Duodenal mucosa (tissue), 2 donors: Measurements from ENCODE around the gene AP1S3.
"Not testable (repeated sequence)": the region's sequence is repeated elsewhere in the genome, so short reads cannot be mapped to it uniquely, and the experiment has no call there.

Experiments
- H3K27ac ChIP-seq: one replicate; pipeline ENCODE4 v1.7.0; 2013; ENCODE audit warnings: low read depth, low read length
- H3K27me3 ChIP-seq, 2 donors: one replicate each; pipeline ENCODE4 v1.7.0; 2013; ENCODE audit warnings: low read length in 2 of 2, control low read depth in 1 of 2; ENCODE audit not compliant: insufficient read depth in 2 of 2, control insufficient read depth in 1 of 2
- H3K36me3 ChIP-seq, 2 donors: one replicate each; pipeline ENCODE4 v1.7.0; 2013; ENCODE audit warnings: low read length in 2 of 2, control low read depth in 1 of 2; ENCODE audit not compliant: insufficient read depth in 2 of 2, control insufficient read depth in 1 of 2
- H3K4me1 ChIP-seq, 2 donors: one replicate each; pipeline ENCODE4 v1.7.0; 2013; ENCODE audit warnings: low read length in 2 of 2, control low read depth in 1 of 2; ENCODE audit not compliant: insufficient read depth in 2 of 2, control insufficient read depth in 1 of 2
- H3K4me3 ChIP-seq, 2 donors: one replicate each; pipeline ENCODE4 v1.7.0; 2013; ENCODE audit warnings: low read length in 2 of 2, low read depth in 1 of 2
- H3K9ac ChIP-seq, 2 donors: one replicate each; pipeline ENCODE4 v1.7.0; 2013; ENCODE audit warnings: low read length in 2 of 2, low read depth in 1 of 2
- H3K9me3 ChIP-seq, 2 donors: one replicate each; pipeline ENCODE4 v1.7.0; 2013; ENCODE audit warnings: low read length in 2 of 2, control low read depth in 1 of 2; ENCODE audit not compliant: control insufficient read depth in 1 of 2

The AP1S3 gene

DNA sequence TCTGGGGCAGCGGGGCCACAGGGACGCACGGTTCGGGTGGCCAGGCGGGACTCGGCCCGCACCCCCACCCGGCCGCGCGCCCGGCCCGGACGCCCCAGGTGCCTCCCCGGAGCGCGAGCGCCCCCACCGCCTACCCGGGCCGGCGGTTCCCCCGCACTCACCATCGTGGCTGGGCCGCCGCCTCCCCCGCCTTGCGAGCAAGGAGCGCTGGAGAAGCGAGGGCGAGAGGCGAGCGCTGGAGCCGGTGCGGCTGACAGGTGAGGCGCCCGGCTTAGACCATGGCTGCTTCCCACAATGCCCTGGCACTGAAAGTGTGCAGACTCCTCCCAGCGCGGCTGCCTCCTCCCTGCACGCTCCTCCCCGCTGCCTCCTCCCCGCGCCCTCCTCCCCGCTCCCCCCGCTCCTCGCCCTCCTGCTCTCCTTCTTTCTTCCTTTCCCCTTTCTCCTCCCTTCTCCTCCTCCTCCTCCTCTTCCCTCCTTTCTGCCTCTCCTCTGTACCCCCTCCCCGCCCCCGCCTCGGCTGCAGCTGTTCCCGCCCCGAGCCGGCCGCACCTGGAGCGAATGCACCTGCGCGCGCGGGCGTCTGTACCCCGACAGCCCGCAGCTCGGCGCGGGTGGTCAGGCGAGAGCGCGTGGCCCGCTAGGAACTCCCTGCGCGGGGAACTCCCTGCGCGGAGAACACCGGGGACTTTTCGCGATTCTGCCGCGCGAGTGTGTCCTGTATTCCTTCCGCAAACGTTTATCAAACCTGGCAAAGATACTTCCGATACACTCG, at the start of gene AP1S3:
Gene AP1S3 (minus strand): TSS at position 296 of the 775 bp plus-strand sequence. CDS start 132 bp downstream, at position 164.
- H3K27ac ChIP-seq: peak within 1 kb of the TSS; percentile 66
- no peaks in the 10 kb centered on the region for H3K9me3 ChIP-seq
- peak within 1 kb of the TSS; percentile 80 to 89 for H3K4me3 ChIP-seq
- peak within 1 kb of the TSS; percentile 52 to 69 for H3K9ac ChIP-seq
- H3K4me1 ChIP-seq: peaks cover 8 to 9% of the 10 kb centered on the region in 2 donors
- H3K36me3 ChIP-seq: no peaks in the 10 kb centered on the region
- H3K27me3 ChIP-seq: no peaks in the 10 kb centered on the region

DNA sequence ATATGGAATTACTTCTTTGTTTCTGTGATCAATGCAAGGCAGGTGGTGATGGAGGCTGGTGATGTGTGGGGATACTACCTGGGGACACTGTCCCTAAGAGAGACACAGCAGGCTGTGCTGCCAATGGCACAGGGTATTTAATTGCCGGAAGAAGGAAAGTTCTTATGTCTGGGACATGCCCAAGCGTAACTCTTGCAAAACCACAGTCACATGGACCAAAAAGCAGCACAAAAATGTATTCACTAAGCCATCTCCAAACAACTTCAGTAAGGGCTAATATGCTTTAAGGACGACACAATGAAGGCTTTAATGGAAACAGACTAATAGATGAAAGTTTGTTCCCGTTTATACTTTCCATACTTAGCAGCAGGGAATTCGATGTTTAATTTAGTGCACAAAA, 49.7 kb upstream of the AP1S3 start:
- Histone ChIP-seq H3K4me1 (no peaks in the 10 kb centered on the region), H3K9ac (no peak overlapping the region), H3K27me3 (no peaks in the 10 kb centered on the region), H3K36me3 (peaks cover 3 to 47% of the 10 kb centered on the region in 2 donors), H3K9me3 (no peaks in the 10 kb centered on the region), H3K4me3 (no peak overlapping the region), H3K27ac (no peak overlapping the region)

DNA sequence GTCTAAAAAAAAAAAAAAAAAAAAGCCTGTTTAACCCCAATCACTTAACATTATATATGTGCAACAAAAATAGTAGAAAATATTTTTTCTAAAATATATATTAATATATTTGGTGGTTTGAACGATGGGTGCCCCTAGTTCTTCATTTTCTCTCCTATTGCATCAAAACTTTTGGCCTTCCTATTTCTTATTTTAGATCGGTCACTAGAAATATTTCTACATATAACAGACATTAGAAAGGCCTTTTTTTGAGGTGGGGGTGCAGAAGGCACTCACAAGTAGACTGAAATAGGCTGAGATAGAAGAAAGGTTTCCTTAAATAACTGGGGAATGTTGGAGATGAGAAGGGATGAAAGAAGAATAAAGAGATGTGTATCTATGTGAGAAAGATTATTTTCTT, 49.3 kb upstream of the AP1S3 start:
- Histone ChIP-seq H3K4me3 (no peak overlapping the region), H3K9me3 (no peaks in the 10 kb centered on the region), H3K27ac (no peak overlapping the region), H3K4me1 (no peaks in the 10 kb centered on the region), H3K36me3 (peaks cover 3 to 46% of the 10 kb centered on the region in 2 donors), H3K27me3 (no peaks in the 10 kb centered on the region), H3K9ac (no peak overlapping the region)

DNA sequence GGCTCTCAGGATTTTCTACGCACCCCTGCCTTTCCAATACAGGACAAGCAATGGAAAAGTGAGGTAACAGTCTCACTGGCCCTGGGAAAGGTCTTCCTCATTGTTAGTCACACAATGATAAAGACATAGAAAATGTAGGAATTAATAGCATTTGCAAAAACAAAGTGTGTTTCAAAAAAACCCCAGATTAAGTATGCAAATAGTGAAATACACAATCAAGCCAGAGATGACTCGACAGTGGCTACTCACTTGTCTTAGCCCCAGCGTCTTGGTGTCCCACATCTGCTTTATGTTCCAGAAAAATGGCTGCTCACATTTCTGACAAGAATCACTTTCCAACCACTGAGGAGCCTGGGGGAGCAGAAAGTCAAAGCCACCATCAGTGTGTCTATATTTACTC, 47.0 kb upstream of the AP1S3 start:
- H3K4me3 ChIP-seq: no peak overlapping the region
- no peak overlapping the region for H3K9ac ChIP-seq
- peaks cover 6 to 48% of the 10 kb centered on the region in 2 donors for H3K36me3 ChIP-seq
- no peaks in the 10 kb centered on the region for H3K4me1 ChIP-seq
- H3K27me3 ChIP-seq: no peaks in the 10 kb centered on the region
- H3K27ac ChIP-seq: no peak overlapping the region
- H3K9me3 ChIP-seq: no peaks in the 10 kb centered on the region

DNA sequence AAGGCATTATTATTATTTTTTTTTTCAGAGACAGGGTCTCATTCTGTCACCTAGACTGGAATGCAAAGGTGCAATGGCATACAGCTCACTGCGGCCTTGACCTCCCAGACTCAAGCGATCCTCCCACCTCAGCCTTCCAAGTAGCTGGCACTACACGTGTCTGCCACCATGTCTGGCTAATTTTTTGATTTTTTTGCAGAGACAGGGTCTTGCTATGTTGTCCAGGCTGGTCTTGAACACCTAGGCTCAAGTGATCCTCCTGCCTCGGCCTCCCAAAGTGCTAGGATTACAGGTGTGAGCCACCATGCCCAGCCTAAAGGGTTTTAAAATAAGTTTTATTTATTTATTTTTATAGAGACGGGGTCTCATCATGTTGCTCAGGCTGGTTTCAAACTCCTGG, 45.3 kb upstream of the AP1S3 start:
- Histone ChIP-seq H3K27ac (no peak overlapping the region), H3K9me3 (no peaks in the 10 kb centered on the region), H3K9ac (no peak overlapping the region), H3K4me1 (no peaks in the 10 kb centered on the region), H3K36me3 (peaks cover 18 to 59% of the 10 kb centered on the region in 2 donors), H3K4me3 (no peak overlapping the region), H3K27me3 (no peaks in the 10 kb centered on the region)

DNA sequence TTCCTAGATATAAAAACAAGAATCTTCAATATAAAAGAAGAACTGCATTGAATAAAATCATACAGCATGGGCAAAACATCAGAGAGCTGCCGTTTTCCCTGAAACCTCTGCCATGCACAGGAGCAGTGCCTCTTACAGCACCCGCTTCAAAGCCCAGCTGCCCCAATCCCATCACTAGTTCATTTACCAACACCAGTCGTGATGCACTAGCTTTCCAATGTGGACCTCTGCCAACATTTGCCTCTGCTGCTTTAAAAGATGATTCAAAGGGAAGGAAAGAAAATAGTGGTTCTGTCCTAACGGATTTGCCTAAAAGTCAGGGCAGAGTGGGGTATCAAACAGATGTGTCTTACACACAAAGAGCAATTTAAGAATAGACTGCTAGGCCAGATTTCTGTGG, 43.4 kb upstream of the AP1S3 start:
- Histone ChIP-seq H3K4me1 (no peaks in the 10 kb centered on the region), H3K4me3 (no peak overlapping the region), H3K9me3 (no peaks in the 10 kb centered on the region), H3K9ac (no peak overlapping the region), H3K36me3 (peaks cover 22 to 70% of the 10 kb centered on the region in 2 donors), H3K27ac (no peak overlapping the region), H3K27me3 (no peaks in the 10 kb centered on the region)

DNA sequence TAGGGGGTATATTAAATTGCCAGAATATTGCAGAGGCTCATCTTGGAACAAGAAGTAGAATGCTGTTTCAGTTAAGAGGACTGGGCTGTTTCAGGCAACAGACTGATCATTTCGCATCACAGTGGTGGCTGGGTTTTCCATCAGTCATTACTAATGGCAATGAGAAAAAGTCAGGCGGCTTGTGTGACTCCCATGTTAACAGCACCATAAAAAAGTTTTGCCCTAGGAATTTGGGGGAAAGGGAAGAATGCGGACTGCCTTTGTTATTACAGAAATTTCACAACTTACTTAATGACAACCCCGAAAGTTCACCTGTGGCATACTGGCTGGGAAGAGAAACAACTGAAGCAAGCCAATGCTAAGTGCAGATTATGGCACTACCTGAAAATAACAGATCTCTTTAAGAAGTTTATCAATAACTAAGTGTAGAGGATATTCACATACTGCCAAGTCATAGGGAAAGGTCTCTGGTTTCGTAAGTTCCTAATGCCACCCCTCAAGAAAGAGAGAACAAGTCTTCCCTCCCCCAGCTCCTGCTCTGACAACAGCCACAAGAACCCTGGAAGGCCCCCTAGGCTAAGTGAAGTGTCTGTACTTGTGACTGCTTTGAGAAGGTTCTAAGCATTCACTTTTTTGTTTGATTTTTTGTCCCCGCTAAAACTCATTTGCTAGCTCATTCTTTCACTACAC, 40.5 kb upstream of the AP1S3 start:
- H3K9me3 ChIP-seq: no peaks in the 10 kb centered on the region
- H3K27me3 ChIP-seq: no peaks in the 10 kb centered on the region
- H3K27ac ChIP-seq: no peak overlapping the region
- no peak overlapping the region for H3K9ac ChIP-seq
- no peak overlapping the region for H3K4me3 ChIP-seq
- H3K36me3 ChIP-seq: peaks cover 27 to 67% of the 10 kb centered on the region in 2 donors
- H3K4me1 ChIP-seq: no peaks in the 10 kb centered on the region

DNA sequence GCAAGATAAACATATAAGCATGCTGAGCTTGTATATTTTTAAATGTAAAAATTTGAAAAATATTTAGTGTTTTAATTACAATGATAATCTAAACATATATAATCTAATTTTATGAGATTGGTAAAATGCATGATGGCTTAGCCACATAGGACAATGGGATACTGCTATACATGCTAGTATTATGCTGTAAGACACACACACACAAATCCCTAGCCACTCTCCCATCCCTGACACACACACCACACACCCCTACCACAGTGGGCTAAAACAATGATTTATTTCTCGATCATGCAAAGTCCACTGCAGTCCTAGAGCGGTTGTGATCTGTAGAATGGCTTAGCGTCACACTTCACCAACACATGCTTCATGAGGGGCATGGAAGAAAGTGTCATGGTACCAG, 36.3 kb upstream of the AP1S3 start:
- peaks cover 22 to 44% of the 10 kb centered on the region in 2 donors for H3K36me3 ChIP-seq
- no peaks in the 10 kb centered on the region for H3K27me3 ChIP-seq
- no peaks in the 10 kb centered on the region for H3K9me3 ChIP-seq
- H3K4me1 ChIP-seq: no peaks in the 10 kb centered on the region
- no peak overlapping the region for H3K9ac ChIP-seq
- H3K4me3 ChIP-seq: no peak overlapping the region
- H3K27ac ChIP-seq: no peak overlapping the region

DNA sequence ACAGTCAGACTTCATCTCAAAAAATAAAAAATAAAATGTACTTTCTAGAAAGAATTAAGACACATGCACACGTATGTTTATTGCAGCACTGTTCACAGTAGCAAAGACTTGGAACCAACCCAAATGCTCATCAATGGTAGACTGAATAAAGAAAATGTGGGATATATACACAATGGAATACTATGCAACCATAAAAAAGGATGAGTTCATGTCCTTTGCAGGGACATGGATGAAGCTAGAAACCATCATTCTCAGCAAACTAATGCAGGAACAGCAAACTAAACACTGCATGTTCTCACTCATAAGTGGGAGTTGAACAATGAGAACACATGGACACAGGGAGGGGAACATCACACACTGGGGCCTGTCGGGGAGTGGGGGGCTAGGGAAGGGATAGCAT, 35.4 kb upstream of the AP1S3 start:
- not testable (repeated sequence) for H3K9ac ChIP-seq, H3K4me1 ChIP-seq, H3K9me3 ChIP-seq, H3K4me3 ChIP-seq, H3K27me3 ChIP-seq, H3K27ac ChIP-seq
- peaks cover 13 to 35% of the 10 kb centered on the region in 2 donors for H3K36me3 ChIP-seq

DNA sequence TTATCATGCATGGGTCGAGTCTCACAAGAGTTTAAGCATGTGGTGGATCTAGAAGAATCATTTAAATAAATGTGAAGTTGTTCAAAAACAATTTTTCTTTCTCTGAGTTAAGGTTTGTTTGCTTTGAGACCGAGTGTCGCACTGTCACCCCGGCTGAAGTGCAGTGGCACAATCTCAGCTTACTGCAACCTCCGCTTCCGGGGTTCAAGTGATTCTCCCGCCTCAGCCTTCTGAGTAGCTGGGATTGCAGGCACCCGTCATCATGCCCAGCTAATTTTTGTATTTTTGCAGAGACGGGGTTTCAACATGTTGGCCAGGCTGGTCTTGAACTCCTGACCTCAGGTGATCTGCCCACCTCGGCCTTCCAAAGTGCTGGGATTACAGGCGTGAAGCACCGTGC, 34.3 kb upstream of the AP1S3 start:
- H3K36me3 ChIP-seq: peaks cover 8 to 29% of the 10 kb centered on the region in 2 donors
- not testable (repeated sequence) for H3K27ac ChIP-seq, H3K27me3 ChIP-seq

More for the DNA sequence above, 34.3 kb upstream of the AP1S3 start:
- H3K9me3 ChIP-seq, H3K4me3 ChIP-seq, H3K4me1 ChIP-seq, H3K9ac ChIP-seq: not testable (repeated sequence)
